GM12892 (cell line): ENCODE data around the gene CIB1.

Experiments used
- POLR2A ChIP-seq: IDR thresholded peaks from 2 replicates; pipeline ENCODE4 v1.6.1; 2011; ENCODE audit warnings: low read depth, low read length, control low read depth
- POLR2AphosphoS5 ChIP-seq: IDR thresholded peaks from 2 replicates; pipeline ENCODE4 v1.6.1; 2011; ENCODE audit warnings: low read depth, low read length, control low read depth

GRCh38 chr15:90194655-90195054 lies 39.1 kb downstream of the CIB1 start:
- TF ChIP-seq POLR2AphosphoS5 (no peak), POLR2A (no peak)
